Kasumi-1 (cell line): ENCODE data around the gene CLEC11A.
A peak's percentile ranks its signal among the peaks of the same experiment; 100 is the strongest.

Source experiments
- DNase-seq, 2 experiments: peaks; one replicate each; lab custom pipeline; 2025; lab: John Stamatoyannopoulos, UW

CLEC11A gene

GRCh38 chr19:50705422-50706019 lies 17.6 kb upstream of the CLEC11A start:
- DNase-seq: peak; percentile 84 to 92

DNA sequence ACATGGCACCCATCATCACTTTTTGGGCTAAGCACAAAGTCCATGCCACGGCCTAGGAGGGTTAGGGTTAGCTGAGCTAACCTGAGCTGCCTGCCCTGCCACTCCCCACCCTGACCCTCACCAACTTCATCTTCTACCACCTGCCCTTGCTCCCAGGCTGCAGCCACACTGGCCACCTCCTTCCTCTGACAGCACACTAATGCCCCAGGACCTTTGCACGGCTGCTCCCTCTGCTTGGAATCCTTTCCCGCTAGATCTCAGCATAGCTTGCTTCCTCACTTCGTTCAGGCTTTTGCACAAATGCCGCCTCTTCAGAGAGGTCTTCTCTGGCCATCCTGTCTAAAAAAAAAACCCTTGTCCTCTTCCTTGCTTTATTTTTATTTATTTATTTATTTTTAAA lies 16.8 kb upstream of the CLEC11A start:
- no peak for DNase-seq

DNA sequence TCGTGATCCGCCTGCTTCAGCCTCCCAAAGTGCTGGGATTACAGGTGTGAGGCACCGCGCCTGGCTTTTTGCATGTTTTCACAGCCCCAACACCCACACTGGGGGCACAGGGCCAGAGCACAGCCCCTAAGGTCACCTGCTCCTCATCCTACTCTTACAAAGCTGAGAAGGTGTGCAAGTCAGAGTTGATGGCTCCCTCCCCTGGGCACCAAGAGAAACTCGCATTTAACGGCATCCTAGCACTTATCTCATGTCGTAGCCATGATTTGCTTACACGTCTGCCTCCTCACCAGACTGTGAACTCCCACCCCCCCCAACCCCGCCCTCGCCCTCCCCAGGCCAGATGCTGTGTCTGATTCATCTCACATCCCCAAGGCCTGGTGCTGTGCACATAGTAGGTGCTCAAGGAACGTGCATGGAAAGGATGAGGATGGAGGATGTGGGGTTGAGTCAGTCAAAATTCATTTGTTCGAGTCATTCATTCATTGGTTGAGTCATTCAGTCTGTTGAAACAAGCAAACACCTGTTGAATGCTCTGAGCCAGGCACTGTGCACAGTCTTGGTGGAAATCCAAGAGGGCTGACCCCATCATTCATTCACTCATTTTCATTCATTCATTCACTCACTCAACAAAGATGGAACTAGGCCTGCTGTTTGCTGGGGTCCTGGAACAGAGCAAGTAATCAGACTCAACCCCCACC lies 14.8 kb upstream of the CLEC11A start:
- DNase-seq: no peak

- DNase-seq: peak in 1 of 2 experiments; percentile 31
Observed at GRCh38 chr19:50710094-50710493, 13.1 kb upstream of the CLEC11A start.

- no peak for DNase-seq
Observed at GRCh38 chr19:50710612-50711011, 12.6 kb upstream of the CLEC11A start.

DNA sequence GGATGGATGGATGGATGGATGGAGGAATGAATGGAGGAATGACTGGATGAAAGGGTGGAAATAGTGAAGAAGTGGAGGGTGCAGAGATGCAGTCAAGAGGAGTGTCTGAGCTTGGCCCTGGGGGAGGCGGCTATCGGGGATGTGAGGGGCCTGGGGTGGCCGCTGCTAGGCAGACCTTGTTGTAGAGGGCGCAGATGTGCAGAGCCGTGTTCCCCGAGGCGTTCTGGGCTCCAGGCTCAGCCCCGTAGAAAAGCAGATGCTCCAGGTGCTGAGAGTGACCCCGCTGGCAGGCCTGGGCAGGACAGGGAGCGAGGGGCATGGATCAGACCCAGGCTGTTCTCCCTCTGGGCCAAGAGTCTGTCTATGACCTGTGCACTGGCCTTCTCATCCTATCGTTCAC lies 12.0 kb upstream of the CLEC11A start:
- DNase-seq: no peak

DNA sequence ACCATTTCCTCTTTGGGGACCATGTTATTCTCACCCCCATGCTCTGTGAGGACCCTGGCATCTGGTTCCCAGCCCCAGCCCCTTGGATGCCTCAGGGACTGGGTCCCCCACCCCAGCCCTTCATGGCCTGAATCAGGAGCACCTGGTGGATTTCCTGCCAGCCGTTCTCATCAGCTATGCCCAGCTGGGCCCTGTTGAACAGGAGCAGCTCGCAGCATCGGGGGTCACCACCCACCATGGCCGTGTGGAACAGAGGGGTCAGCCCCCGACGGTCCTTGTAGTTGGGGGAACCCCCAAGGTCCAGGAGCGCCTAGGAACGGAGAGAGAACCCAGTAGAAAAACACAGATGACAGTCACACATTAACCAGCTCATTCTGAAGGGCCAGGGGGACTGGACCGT lies 11.4 kb upstream of the CLEC11A start:
- DNase-seq: no peak

- DNase-seq: no peak
Observed at GRCh38 chr19:50712833-50713232, 10.3 kb upstream of the CLEC11A start.

GRCh38 chr19:50713556-50714236 lies 9.5 kb upstream of the CLEC11A start:
- DNase-seq: no peak

GRCh38 chr19:50716178-50717025 lies 6.8 kb upstream of the CLEC11A start:
- no peak for DNase-seq

DNA sequence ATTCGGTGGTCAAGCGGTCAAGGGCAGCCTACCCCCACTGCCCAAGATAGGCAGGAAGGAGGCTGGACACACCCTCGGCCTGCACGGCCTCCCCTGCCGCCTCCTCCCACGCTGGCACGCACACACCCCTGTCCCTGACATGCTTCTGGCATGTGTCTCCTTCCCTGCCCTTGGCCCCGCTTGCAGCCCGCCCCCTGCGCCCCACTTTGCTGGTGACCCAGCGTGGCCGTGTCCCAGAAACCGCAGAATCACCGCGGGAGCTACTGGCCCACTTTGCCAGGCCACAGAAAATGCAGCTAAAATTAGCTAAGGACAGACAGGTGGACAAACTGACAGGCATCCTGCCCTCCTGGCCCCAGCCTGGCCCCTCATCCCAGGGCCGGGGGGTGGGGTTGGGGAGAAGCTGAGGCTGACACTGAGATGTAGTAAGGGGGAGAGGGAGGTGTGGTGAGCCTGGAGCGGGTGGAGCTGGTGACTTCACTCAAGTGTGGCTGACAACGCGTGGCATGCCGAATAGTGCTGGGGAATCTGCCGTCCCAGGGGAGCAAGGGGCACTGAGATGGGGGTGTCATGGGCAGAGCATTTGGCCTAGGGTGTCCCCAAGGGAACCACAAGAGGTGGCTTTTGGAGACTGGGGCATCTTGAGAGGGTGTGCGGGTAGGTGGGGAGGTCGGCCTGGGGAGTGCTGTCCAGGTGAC lies 6.0 kb upstream of the CLEC11A start:
- DNase-seq: no peak

DNA sequence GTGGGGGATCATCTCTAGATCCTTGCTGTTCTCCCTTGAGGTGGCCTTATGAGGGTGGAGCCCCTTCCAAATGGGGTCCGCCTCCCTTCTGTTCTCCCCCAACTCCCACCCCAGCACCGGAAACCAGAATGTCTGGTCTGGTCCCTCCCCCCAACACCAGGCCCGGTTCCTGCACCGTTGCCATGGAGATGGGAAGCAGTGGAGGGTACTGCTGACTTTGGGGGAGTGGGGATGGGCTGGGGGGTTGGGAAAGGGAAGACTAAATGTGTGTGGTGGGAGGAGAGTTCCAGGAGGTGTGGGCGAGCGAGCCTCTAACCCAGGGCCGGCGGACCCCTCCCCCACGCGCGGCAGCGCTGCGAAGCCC lies 5.3 kb upstream of the CLEC11A start:
- no peak for DNase-seq

GRCh38 chr19:50718255-50719118 lies 4.7 kb upstream of the CLEC11A start:
- DNase-seq: peak in 1 of 2 experiments; percentile 13

- no peak for DNase-seq
Observed at GRCh38 chr19:50719119-50719435, 4.1 kb upstream of the CLEC11A start.

GRCh38 chr19:50719566-50719965 lies 3.6 kb upstream of the CLEC11A start, which contains the start of gene SHANK1:
Gene SHANK1 (minus strand): TSS chr19:50719802. CDS start chr19:50716919, 2,883 bp downstream.
- DNase-seq: no peak

DNA sequence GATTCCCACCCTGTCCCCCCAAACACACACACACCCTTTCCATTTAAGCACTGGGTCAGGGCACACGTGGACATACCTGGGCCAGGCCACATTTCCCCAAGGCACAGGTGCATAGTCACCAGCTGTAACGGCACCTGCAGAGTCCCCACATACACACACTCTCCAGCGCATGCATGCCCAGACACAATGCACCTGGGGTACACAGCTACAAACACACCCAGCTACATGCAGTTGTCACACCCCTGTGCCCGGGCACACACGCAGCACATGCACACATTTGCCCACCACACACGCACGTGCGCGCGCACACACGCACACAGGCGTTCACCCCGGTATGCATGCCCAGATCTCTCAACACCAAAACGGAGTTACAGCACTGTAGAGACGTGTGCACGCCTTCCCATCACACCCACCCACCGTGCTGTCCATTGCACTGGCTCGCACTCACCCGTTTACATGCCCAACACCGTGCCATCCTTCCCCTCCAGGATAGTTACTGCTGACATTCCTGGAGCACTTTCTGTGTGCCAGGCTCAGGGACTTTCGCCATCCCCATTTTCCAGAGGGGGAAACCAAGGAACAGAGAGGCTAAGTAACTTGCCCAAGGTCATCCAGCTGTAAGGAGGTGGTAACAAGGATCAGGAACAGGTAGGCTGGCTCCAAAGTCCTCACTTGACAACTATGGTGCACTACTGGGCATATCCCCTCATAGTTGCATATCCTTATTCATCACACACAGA lies 2.8 kb upstream of the CLEC11A start:
- DNase-seq: no peak

GRCh38 chr19:50720921-50721381 lies 2.2 kb upstream of the CLEC11A start:
- peak; percentile 81 for DNase-seq

- DNase-seq: no peak
Observed at GRCh38 chr19:50721441-50722137, 1.6 kb upstream of the CLEC11A start.
